GM18511 (cell line): Measurements from ENCODE around the gene FAM170B.

Experiments used
- ATAC-seq: cut with Tn5 transposase; IDR thresholded peaks from one replicate; pipeline ENCODE4 v1.9.1; 2021; ENCODE audit warnings: mild to moderate bottlenecking, moderate library complexity; ENCODE audit not compliant: unreplicated experiment

FAM170B gene

GRCh38 chr10:49131507-49132361 lies 2.1 kb downstream of the FAM170B start:
- no peak for ATAC-seq

- ATAC-seq: no peak
Measured at GRCh38 chr10:49129376-49129775, 4.4 kb downstream of the FAM170B start.

GRCh38 chr10:49128854-49129253 lies 5.0 kb downstream of the FAM170B start:
- ATAC-seq: no peak

- peak; percentile 45 for ATAC-seq
Measured at GRCh38 chr10:49123981-49124950, 9.6 kb downstream of the FAM170B start.

GRCh38 chr10:49120911-49121310 lies 12.9 kb downstream of the FAM170B start:
- no peak for ATAC-seq

- ATAC-seq: no peak
Measured at GRCh38 chr10:49119746-49120145, 14.1 kb downstream of the FAM170B start.

GRCh38 chr10:49118430-49119074 lies 15.3 kb downstream of the FAM170B start:
- ATAC-seq: no peak

GRCh38 chr10:49117376-49118070 lies 16.3 kb downstream of the FAM170B start:
- no peak for ATAC-seq

GRCh38 chr10:49116509-49117375 lies 17.1 kb downstream of the FAM170B start:
- ATAC-seq: no peak

- no peak for ATAC-seq
Measured at GRCh38 chr10:49115796-49116508, 17.9 kb downstream of the FAM170B start.

GRCh38 chr10:49115015-49115795 lies 18.6 kb downstream of the FAM170B start, which contains the start of gene VSTM4:
Gene VSTM4, minus strand, starts transcription at chr10:49115522. Its CDS starts 37 bp downstream, at chr10:49115485.
- no peak for ATAC-seq

- ATAC-seq: no peak
Measured at GRCh38 chr10:49114718-49115014, 19.2 kb downstream of the FAM170B start.

- ATAC-seq: no peak
Measured at GRCh38 chr10:49113741-49114141, 20.1 kb downstream of the FAM170B start.

- no peak for ATAC-seq
Measured at GRCh38 chr10:49112851-49113250, 21.0 kb downstream of the FAM170B start.

GRCh38 chr10:49112098-49112497 lies 21.7 kb downstream of the FAM170B start:
- no peak for ATAC-seq

- no peak for ATAC-seq
Measured at GRCh38 chr10:49111320-49111698, 22.5 kb downstream of the FAM170B start.

- no peak for ATAC-seq
Measured at GRCh38 chr10:49110684-49111319, 23.0 kb downstream of the FAM170B start.
